Gastrocnemius medialis (tissue), 4 donors: Measurements from ENCODE around the gene MAPRE2.

Source experiments
- POLR2A ChIP-seq, 2 donors: fragments of 450-650 bp; IDR thresholded peaks; one replicate each; pipeline ENCODE4 v1.6.1; 2017; ENCODE audit warnings: antibody characterized with exemption in 2 of 2, mild to moderate bottlenecking in 2 of 2, moderate library complexity in 2 of 2
- TF ChIP-seq, protein P1 (sequence below), 5 experiments: fragments of 450-650 bp in 3 of 5; fragments of 200-600 bp in 2 of 5; sonication (generic) in 2 of 5; IDR thresholded peaks in 4 of 5; conservative IDR thresholded peaks in 1 of 5; 1 replicate in 4 of 5; 2 replicates in 1 of 5; pipeline ENCODE4 v1.5.1; 2016 to 2019; ENCODE audit warnings: antibody characterized with exemption in 5 of 5, mild to moderate bottlenecking in 3 of 5, moderate library complexity in 3 of 5

GRCh38 chr18:35155398-35156117 lies 114.3 kb downstream of the MAPRE2 start:
- TF ChIP-seq, protein P1, sequence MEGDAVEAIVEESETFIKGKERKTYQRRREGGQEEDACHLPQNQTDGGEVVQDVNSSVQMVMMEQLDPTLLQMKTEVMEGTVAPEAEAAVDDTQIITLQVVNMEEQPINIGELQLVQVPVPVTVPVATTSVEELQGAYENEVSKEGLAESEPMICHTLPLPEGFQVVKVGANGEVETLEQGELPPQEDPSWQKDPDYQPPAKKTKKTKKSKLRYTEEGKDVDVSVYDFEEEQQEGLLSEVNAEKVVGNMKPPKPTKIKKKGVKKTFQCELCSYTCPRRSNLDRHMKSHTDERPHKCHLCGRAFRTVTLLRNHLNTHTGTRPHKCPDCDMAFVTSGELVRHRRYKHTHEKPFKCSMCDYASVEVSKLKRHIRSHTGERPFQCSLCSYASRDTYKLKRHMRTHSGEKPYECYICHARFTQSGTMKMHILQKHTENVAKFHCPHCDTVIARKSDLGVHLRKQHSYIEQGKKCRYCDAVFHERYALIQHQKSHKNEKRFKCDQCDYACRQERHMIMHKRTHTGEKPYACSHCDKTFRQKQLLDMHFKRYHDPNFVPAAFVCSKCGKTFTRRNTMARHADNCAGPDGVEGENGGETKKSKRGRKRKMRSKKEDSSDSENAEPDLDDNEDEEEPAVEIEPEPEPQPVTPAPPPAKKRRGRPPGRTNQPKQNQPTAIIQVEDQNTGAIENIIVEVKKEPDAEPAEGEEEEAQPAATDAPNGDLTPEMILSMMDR (IDR thresholded peaks at IDR 0.05 in 4 of 5, conservative IDR thresholded peaks at IDR 0.05 in 1 of 5): no peak
- no peak for TF ChIP-seq POLR2A (IDR thresholded peaks at IDR 0.05)
